GM12878 (cell line): Measurements from ENCODE around the gene VPS26B.

Source experiments
- EP300 ChIP-seq, 2 experiments: fragments of 150-350 bp in 1 of 2; IDR thresholded peaks; 2 replicates each; pipeline ENCODE4 v1.6.1; 2011 to 2012; ENCODE audit warnings: low read depth in 2 of 2, low read length in 2 of 2, borderline replicate concordance in 1 of 2, improper control_type of control experiment in 1 of 2, inconsistent platforms in 1 of 2; ENCODE audit not compliant: control insufficient read depth in 1 of 2
- ESRRA ChIP-seq: IDR thresholded peaks from 2 replicates; pipeline ENCODE4 v1.6.1; 2012; ENCODE audit warnings: mild to moderate bottlenecking, low read length, improper control_type of control experiment
- HDAC2 ChIP-seq: fragments of 200-600 bp; sonication (generic); IDR thresholded peaks from 2 replicates; pipeline ENCODE4 v1.6.1; 2017
- RFX5 ChIP-seq: IDR thresholded peaks from 2 replicates; pipeline ENCODE4 v1.6.1; 2011; ENCODE audit warnings: low read depth, low read length, improper control_type of control experiment
- SMC3 ChIP-seq: IDR thresholded peaks from 2 replicates; pipeline ENCODE4 v1.6.1; 2011; ENCODE audit warnings: low read length, improper control_type of control experiment, borderline replicate concordance
- ZNF24 ChIP-seq: fragments of 450-650 bp; IDR thresholded peaks from 2 replicates; pipeline ENCODE4 v1.6.1; 2017; ENCODE audit warnings: antibody characterized with exemption, mild to moderate bottlenecking
- TF ChIP-seq, protein P1 (sequence below): IDR thresholded peaks from 2 replicates; pipeline ENCODE4 v1.6.1; 2012; ENCODE audit warnings: low read depth, low read length, improper control_type of control experiment
- TF ChIP-seq, protein P2 (sequence below): IDR thresholded peaks from 2 replicates; pipeline ENCODE4 v1.6.1; 2011; ENCODE audit warnings: low read depth, low read length, improper control_type of control experiment, borderline replicate concordance

DNA sequence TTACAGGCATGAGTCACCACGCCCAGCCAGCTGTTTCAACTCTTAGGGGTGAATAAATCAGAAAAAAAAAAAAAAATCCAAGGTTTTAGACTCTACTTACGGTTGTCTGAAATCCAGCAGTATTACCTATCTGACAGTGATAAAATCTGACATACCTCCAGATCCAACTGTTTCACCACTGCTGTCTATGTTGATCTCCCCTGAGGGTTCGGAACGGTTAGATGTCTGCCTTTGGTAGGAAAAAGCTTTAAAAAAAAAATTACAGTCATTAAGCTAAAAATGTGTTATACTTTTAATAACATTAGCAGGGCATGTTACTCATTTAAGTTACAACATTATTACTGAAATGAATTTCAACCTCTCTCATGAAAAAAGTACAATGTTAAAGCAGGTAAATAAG lies 21.8 kb upstream of the VPS26B start:
- TF ChIP-seq, protein P1, sequence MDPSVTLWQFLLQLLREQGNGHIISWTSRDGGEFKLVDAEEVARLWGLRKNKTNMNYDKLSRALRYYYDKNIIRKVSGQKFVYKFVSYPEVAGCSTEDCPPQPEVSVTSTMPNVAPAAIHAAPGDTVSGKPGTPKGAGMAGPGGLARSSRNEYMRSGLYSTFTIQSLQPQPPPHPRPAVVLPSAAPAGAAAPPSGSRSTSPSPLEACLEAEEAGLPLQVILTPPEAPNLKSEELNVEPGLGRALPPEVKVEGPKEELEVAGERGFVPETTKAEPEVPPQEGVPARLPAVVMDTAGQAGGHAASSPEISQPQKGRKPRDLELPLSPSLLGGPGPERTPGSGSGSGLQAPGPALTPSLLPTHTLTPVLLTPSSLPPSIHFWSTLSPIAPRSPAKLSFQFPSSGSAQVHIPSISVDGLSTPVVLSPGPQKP, result no peak
- TF ChIP-seq HDAC2 (no peak), ZNF24 (no peak), SMC3 (no peak), EP300 (IDR thresholded peaks at IDR 0.05; ENCODE audit: borderline replicate concordance in 1 of 2, control insufficient read depth in 1 of 2, low read depth in 2 of 2, low read length in 2 of 2) (no peak), RFX5 (no peak), ESRRA (no peak)
- TF ChIP-seq, protein P2, sequence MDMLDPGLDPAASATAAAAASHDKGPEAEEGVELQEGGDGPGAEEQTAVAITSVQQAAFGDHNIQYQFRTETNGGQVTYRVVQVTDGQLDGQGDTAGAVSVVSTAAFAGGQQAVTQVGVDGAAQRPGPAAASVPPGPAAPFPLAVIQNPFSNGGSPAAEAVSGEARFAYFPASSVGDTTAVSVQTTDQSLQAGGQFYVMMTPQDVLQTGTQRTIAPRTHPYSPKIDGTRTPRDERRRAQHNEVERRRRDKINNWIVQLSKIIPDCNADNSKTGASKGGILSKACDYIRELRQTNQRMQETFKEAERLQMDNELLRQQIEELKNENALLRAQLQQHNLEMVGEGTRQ, result no peak
